Endodermal cell (in vitro differentiated cells): ENCODE results near the gene PALLD. TPM values are rescaled to one million over a fixed set of nuclear protein-coding genes. Genes with fewer than 3 reads are reported as not detected.
A peak's percentile ranks its signal among the peaks of the same experiment; 100 is the strongest.

Experiments
- DNase-seq: peaks from one replicate; pipeline ENCODE4 v3.0.0-alpha.2; 2017
- H3K27ac ChIP-seq: 2 replicates; pipeline ENCODE4 v1.5.1; 2013; ENCODE audit warnings: mild to moderate bottlenecking, low read depth, low read length, moderate library complexity
- H3K27me3 ChIP-seq: 2 replicates; pipeline ENCODE4 v1.6.1; 2013; ENCODE audit warnings: mild to moderate bottlenecking, low read length, moderate library complexity; ENCODE audit not compliant: insufficient read depth, control insufficient read depth, poor library complexity, severe bottlenecking
- H3K36me3 ChIP-seq: 2 replicates; pipeline ENCODE4 v1.7.0; 2013; ENCODE audit warnings: mild to moderate bottlenecking, low read length, moderate library complexity; ENCODE audit not compliant: control insufficient read depth, insufficient read depth
- H3K4me1 ChIP-seq: one replicate; pipeline ENCODE4 v1.7.0; 2013; ENCODE audit warnings: low read length; ENCODE audit not compliant: control insufficient read depth, insufficient read depth
- H3K4me3 ChIP-seq: 2 replicates; pipeline ENCODE4 v1.5.1; 2013; ENCODE audit warnings: mild to moderate bottlenecking, low read length, moderate library complexity
- H3K9ac ChIP-seq: 2 replicates; pipeline ENCODE4 v1.6.1; 2013; ENCODE audit warnings: mild to moderate bottlenecking, low read length, moderate library complexity; ENCODE audit not compliant: poor library complexity, severe bottlenecking; ENCODE audit errors: extremely low read depth
- H3K9me3 ChIP-seq: 2 replicates; pipeline ENCODE4 v1.6.1; 2013; ENCODE audit warnings: mild to moderate bottlenecking, low read length, moderate library complexity; ENCODE audit not compliant: control insufficient read depth
- H3K27ac Mint-ChIP-seq: 2 replicates; pipeline ENCODE4 v1.8.0; 2020; ENCODE audit warnings: mixed read lengths
- H3K27me3 Mint-ChIP-seq: 2 replicates; pipeline ENCODE4 v1.8.0; 2021; ENCODE audit warnings: mild to moderate bottlenecking, mixed read lengths; ENCODE audit not compliant: insufficient read depth
- H3K36me3 Mint-ChIP-seq: 2 replicates; pipeline ENCODE4 v1.8.0; 2020; ENCODE audit warnings: low read depth, mixed read lengths
- H3K4me1 Mint-ChIP-seq: 2 replicates; pipeline ENCODE4 v1.8.0; 2020; ENCODE audit warnings: mixed read lengths
- H3K4me3 Mint-ChIP-seq: 2 replicates; pipeline ENCODE4 v1.8.0; 2020; ENCODE audit warnings: mild to moderate bottlenecking, moderate library complexity, mixed read lengths
- H3K9me3 Mint-ChIP-seq: 2 replicates; pipeline ENCODE4 v1.8.0; 2020; ENCODE audit warnings: mild to moderate bottlenecking, mixed read lengths
- CTCF ChIP-seq: fragments of 200-600 bp; sonication (generic); conservative IDR thresholded peaks from 2 replicates; pipeline ENCODE4 v1.5.0; 2021; ENCODE audit warnings: antibody characterized with exemption, mild to moderate bottlenecking
- WGBS, 2 experiments: methylation state at CpG; one replicate each; pipeline versions ENCODE4 v1.1.5 to v1.1.7; 2013; ENCODE audit warnings: missing lambda C conversion rate in 2 of 2, mixed read lengths in 1 of 2; ENCODE audit not compliant: insufficient coverage in 1 of 2, insufficient read length in 1 of 2; 5-methylcytosine and 5-hydroxymethylcytosine counted together
- total RNA-seq, 2 donors: library from RNA; stranded (reverse); fragmentation: NEBNext Ultra II Directional in 1 of 2; extraction: Animal tissue kit (Norgen Biotek cat#: 25700) in 1 of 2; gene quantifications; 2 replicates in 1 of 2; 3 replicates in 1 of 2; pipeline ENCODE4 v1.2.1, GENCODE V29; 2021

PALLD gene
- total RNA-seq, 2 donors from 2014 or later: 51.8 to 86.7 TPM

GRCh38 chr4:168893205-168893604 is 396.4 kb downstream of the PALLD start:
- no peak for TF ChIP-seq CTCF
- H3K4me1 ChIP-seq: no peaks in the 10 kb centered on the region
- H3K9me3 ChIP-seq: no peaks in the 10 kb centered on the region
- H3K36me3 ChIP-seq: peaks cover 94% of the 10 kb centered on the region
- H3K4me3 ChIP-seq: no peak overlapping the region
- Mint-ChIP-seq H3K36me3 (peaks cover 62% of the 10 kb centered on the region), H3K27ac (no peak overlapping the region), H3K4me3 (no peak overlapping the region), H3K9me3 (no peaks in the 10 kb centered on the region), H3K4me1 (no peaks in the 10 kb centered on the region), H3K27me3 (no peaks in the 10 kb centered on the region)
- no peak overlapping the region for H3K9ac ChIP-seq
- no peaks in the 10 kb centered on the region for H3K27me3 ChIP-seq
- peak overlapping the region; percentile 20 for H3K27ac ChIP-seq
- DNase-seq: no peak
- WGBS, 2 experiments: 90 to 100% methylated on average over 1 to 2 of the region's 2 CpGs

GRCh38 chr4:168893807-168894206 is 397.0 kb downstream of the PALLD start:
- Mint-ChIP-seq H3K36me3 (peaks cover 62% of the 10 kb centered on the region), H3K9me3 (no peaks in the 10 kb centered on the region), H3K4me1 (no peaks in the 10 kb centered on the region), H3K27ac (no peak overlapping the region), H3K27me3 (no peaks in the 10 kb centered on the region), H3K4me3 (no peak overlapping the region)
- no peak for TF ChIP-seq CTCF
- Histone ChIP-seq H3K36me3 (peaks cover 94% of the 10 kb centered on the region), H3K27me3 (no peaks in the 10 kb centered on the region), H3K27ac (no peak overlapping the region), H3K4me1 (no peaks in the 10 kb centered on the region), H3K4me3 (no peak overlapping the region), H3K9ac (no peak overlapping the region), H3K9me3 (no peaks in the 10 kb centered on the region)
- no peak for DNase-seq
- 92 to 100% methylated on average over 2 to 3 of the region's 3 CpGs for WGBS, 2 experiments

- H3K27ac ChIP-seq: no peak overlapping the region
Measured at GRCh38 chr4:168900080-168900479, 403.2 kb downstream of the PALLD start.

More at GRCh38 chr4:168900080-168900479, 403.2 kb downstream of the PALLD start:
- no peak for DNase-seq
- no peaks in the 10 kb centered on the region for H3K27me3 ChIP-seq
- H3K36me3 Mint-ChIP-seq: peaks cover 69% of the 10 kb centered on the region
- TF ChIP-seq CTCF: no peak
- 98% methylated on average over 2 of the region's 2 CpGs; no CpG with 5 or more reads in 1 of the 2 experiments for WGBS, 2 experiments
- H3K4me1 ChIP-seq: no peaks in the 10 kb centered on the region
- no peak overlapping the region for H3K9ac ChIP-seq
- H3K4me3 Mint-ChIP-seq: no peak overlapping the region
- H3K9me3 ChIP-seq: no peaks in the 10 kb centered on the region
- no peaks in the 10 kb centered on the region for H3K9me3 Mint-ChIP-seq
- no peaks in the 10 kb centered on the region for H3K4me1 Mint-ChIP-seq
- H3K36me3 ChIP-seq: peaks cover 89% of the 10 kb centered on the region
- no peak overlapping the region for H3K27ac Mint-ChIP-seq
- H3K27me3 Mint-ChIP-seq: no peaks in the 10 kb centered on the region
- H3K4me3 ChIP-seq: no peak overlapping the region
